Activated naive CD8-positive, alpha-beta T cell treated with anti-CD3 and anti-CD28 coated beads, Interleukin-2, amount 50 U/mL, for 24 hours (primary cell): ENCODE results near the gene ACOXL.

Experiments
- ATAC-seq: fragments of 150-1000 bp; cut with Tn5 transposase; one replicate; pipeline ENCODE4 v1.10.0; 2021
- DNase-seq: peaks from one replicate; pipeline ENCODE4 v3.0.0; 2021
- H3K27ac Mint-ChIP-seq: one replicate; pipeline ENCODE4 v1.8.0; 2021; ENCODE audit warnings: mild to moderate bottlenecking, mixed read lengths
- H3K27me3 Mint-ChIP-seq: one replicate; pipeline ENCODE4 v1.8.0; 2021; ENCODE audit warnings: mixed read lengths
- H3K36me3 Mint-ChIP-seq: one replicate; pipeline ENCODE4 v1.8.0; 2021; ENCODE audit warnings: low read depth, mixed read lengths
- H3K4me1 Mint-ChIP-seq: one replicate; pipeline ENCODE4 v1.8.0; 2021; ENCODE audit warnings: mixed read lengths
- H3K4me3 Mint-ChIP-seq: one replicate; pipeline ENCODE4 v1.8.0; 2021; ENCODE audit warnings: mild to moderate bottlenecking, moderate library complexity, mixed read lengths
- H3K9me3 Mint-ChIP-seq: one replicate; pipeline ENCODE4 v1.8.0; 2021; ENCODE audit warnings: mixed read lengths

Gene ACOXL

DNA sequence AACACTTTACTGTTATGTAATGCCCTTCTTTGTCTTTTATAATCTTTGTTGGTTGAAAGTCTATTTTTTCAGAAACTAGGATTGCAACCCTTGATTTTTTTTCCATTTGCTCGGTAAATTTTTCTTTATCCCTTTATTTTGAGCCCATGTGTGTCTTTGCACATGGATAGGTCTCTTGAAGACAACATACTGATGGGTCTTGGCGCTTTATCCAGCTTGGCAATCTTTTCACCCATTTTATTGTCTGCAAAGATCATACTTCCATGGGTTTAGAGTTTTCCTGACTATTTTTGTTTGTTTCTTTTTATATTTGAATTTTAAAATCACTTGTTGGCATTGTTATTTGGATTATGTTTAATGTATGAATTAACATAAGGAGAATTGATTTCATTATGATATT lies 27.0 kb downstream of the ACOXL start:
- Mint-ChIP-seq H3K4me3 (no peak overlapping the region), H3K36me3 (no peaks in the 10 kb centered on the region), H3K4me1 (no peaks in the 10 kb centered on the region), H3K27me3 (peaks cover 25% of the 10 kb centered on the region), H3K9me3 (peaks cover 5% of the 10 kb centered on the region), H3K27ac (no peak overlapping the region)
- no peak for DNase-seq
- ATAC-seq = no peak

DNA sequence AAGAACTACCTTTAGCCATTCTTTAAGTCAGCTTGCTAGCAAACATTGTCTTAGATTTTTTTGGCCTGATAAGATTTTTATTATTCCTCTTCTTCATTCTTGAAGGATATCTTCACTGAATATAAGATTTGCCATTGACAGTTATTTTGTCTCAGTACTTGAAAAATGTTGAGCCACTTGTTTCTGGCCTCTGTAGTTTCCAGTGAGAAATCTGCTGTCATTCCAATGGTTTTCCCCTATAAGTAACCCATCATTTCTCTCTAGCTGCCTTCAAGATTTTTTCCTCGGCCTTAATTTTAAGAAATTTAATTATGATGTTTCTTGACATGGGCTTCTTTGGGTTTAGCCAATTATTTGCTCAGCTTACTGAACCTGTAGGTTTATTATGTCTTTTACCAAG lies 32.6 kb downstream of the ACOXL start:
- DNase-seq (no peak), ATAC-seq (no peak)
- H3K36me3 Mint-ChIP-seq = no peaks in the 10 kb centered on the region
- H3K27me3 Mint-ChIP-seq = peaks cover 22% of the 10 kb centered on the region
- H3K9me3 Mint-ChIP-seq = no peaks in the 10 kb centered on the region
- H3K4me3 Mint-ChIP-seq = no peak overlapping the region
- H3K27ac Mint-ChIP-seq = no peak overlapping the region
- H3K4me1 Mint-ChIP-seq = no peaks in the 10 kb centered on the region

DNA sequence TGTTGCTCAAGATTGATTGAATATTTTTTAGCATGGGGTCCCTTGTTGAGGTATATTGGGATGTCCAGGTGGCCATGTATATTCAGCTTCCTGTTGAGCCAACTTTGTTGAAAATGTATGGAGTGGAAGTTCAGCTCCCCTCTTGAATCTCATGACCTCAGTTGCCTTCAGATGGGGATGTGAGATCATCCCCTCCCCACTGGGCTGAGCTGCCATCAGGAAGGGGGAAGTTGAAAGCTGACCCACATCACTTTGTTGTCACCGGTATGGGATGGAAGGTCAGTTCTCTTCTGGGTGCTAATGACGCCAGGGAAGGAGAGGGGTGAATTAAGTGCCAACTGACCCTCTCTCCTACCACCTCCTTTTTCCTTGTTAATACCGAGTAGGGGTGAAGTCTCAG lies 33.9 kb downstream of the ACOXL start:
- H3K36me3 Mint-ChIP-seq = no peaks in the 10 kb centered on the region
- H3K27ac Mint-ChIP-seq = no peak overlapping the region
- no peaks in the 10 kb centered on the region for H3K9me3 Mint-ChIP-seq
- H3K27me3 Mint-ChIP-seq = peaks cover 17% of the 10 kb centered on the region
- H3K4me1 Mint-ChIP-seq = no peaks in the 10 kb centered on the region
- ATAC-seq (no peak), DNase-seq (no peak)
- no peak overlapping the region for H3K4me3 Mint-ChIP-seq

DNA sequence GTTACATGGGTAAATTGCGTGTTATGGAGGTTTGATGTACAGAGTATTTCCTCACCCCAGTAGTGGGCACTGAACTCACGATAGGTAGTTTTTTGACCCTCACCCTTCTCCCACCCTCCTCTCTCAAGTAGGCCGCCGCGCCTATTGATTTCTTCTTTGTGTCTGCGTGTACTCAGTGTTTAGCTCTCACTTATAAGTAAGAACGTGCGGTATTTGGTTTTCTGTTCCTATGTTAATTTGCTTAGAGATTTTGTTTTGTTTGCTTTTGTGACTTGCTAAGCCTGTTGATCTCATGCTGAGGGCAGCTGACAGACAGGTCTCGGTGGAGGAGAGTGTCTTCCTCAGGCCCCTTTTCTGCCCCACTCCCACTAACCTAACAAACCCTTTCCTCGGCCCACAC lies 36.2 kb downstream of the ACOXL start:
- Mint-ChIP-seq H3K9me3 (no peaks in the 10 kb centered on the region), H3K4me1 (no peaks in the 10 kb centered on the region), H3K27ac (no peak overlapping the region), H3K36me3 (no peaks in the 10 kb centered on the region), H3K27me3 (peaks cover 11% of the 10 kb centered on the region), H3K4me3 (no peak overlapping the region)
- DNase-seq (no peak), ATAC-seq (no peak)

DNA sequence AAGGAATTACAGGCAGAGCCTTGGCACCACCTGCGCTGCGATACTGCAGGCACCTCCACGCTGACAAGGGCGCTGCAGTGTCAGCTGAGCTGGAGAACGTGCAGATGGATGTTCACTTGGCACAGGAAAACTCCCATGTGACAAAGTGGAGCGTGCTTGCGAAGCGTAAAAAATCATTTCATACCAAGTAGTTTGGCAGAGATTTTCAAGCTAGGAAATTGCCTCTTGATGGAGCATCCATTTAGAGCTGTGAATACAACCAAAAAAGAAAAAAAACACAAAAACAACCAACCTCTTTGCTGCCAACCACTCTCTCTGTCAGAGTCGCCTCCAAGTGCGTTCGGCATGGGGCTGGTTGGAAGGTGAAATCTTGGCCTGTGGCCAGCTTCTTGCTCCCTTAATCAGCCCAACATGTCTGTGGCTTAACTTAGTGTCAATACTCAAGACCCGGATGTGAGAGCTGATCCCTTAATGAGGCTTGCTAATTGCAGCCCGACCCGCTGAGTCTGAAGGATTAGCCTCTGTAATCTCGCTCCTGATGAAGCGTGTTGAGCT lies 38.1 kb downstream of the ACOXL start:
- no peaks in the 10 kb centered on the region for H3K4me1 Mint-ChIP-seq
- H3K27ac Mint-ChIP-seq = no peak overlapping the region
- DNase-seq (no peak), ATAC-seq (no peak)
- no peaks in the 10 kb centered on the region for H3K9me3 Mint-ChIP-seq
- H3K36me3 Mint-ChIP-seq = no peaks in the 10 kb centered on the region
- H3K4me3 Mint-ChIP-seq = no peak overlapping the region
- peaks cover 13% of the 10 kb centered on the region for H3K27me3 Mint-ChIP-seq

DNA sequence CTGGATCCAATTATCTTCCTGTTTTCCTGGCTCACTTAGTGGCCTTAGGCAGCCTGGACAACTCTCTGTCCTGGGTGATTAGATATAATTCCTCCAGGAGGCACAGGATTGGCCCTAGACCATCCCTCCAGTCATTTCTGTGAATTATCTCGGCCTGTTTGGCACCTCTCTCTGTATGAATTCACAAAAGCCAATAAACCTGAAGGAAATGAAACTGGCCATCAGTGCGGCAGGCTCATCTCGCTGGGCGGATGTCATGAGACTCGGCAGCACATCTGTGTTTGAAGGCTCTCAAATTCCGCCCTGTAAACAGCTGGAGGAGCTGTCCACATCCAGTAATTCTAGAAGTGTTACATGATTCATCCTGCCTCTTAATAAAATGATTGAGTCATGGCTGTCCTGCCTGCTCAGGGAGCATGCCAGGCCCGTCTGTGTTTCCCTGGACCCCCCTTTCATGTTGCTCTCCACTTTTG lies 38.6 kb downstream of the ACOXL start:
- Mint-ChIP-seq H3K27me3 (peaks cover 13% of the 10 kb centered on the region), H3K4me3 (no peak overlapping the region)

DNA sequence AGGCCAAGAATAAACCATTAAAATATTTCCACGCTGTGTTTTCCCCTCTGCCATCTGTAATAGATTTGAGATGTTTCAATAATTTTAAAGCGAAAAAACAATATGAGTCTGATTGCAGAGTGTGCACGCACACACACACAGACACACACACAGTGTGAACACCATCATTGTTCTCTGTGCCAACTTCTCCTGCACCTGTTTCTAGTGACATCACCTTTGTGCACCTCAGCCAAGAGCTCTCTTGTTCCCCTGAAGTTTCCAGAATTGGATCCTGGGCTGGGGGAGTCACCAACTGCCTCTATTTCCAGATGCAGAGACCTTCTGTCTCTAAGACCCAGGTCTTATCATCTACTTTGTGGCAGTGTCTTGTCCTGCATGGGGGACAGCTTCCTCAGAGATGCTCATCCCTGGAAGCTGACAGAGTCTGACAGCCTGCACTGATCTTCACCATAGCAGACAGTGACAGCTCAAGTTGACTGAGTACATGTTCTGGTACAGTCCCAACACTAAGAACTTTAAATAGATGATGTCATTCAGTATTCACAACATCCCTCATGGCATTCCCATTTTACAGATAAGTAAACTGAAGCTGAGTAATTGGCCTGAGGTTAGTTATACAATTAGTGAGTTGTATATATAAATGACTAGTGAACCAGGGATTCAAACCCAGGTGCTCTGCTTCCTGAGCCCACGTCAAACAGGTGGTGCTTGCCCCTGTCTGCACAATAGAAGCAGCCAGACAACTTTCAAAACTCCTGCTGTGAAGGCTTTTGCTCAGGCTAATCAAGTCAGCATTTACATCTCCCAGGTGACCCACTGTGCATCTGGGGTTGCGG lies 39.4 kb downstream of the ACOXL start:
- Mint-ChIP-seq H3K9me3 (no peaks in the 10 kb centered on the region), H3K36me3 (no peaks in the 10 kb centered on the region), H3K27me3 (peaks cover 19% of the 10 kb centered on the region), H3K27ac (no peak overlapping the region), H3K4me1 (no peaks in the 10 kb centered on the region), H3K4me3 (no peak overlapping the region)
- ATAC-seq (no peak), DNase-seq (no peak)

More for the DNA sequence above, 38.6 kb downstream of the ACOXL start:
- H3K4me1 Mint-ChIP-seq = no peaks in the 10 kb centered on the region
- no peak overlapping the region for H3K27ac Mint-ChIP-seq
- H3K36me3 Mint-ChIP-seq = no peaks in the 10 kb centered on the region
- no peaks in the 10 kb centered on the region for H3K9me3 Mint-ChIP-seq
- DNase-seq = no peak
- ATAC-seq = no peak

DNA sequence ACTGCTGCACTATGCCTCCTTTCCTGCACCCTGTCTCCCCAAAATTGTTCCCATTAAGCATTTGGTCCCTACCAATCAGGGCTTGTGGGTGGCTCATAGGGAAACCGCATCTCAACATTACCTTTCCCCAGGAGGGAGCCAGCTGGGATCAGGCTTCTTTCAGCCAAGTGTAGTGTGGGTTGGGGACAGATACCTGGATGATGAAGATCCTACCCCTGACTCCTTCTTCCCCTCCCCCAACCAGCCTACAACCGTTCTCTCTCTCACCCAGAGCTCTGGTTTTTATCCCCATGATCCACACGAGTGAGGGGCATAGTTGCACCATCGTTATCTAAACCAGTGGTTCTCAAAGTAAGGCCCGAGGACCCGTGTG lies 40.0 kb downstream of the ACOXL start:
- no peak for ATAC-seq
- no peak overlapping the region for H3K4me3 Mint-ChIP-seq
- no peaks in the 10 kb centered on the region for H3K36me3 Mint-ChIP-seq
- H3K9me3 Mint-ChIP-seq = no peaks in the 10 kb centered on the region
- H3K27ac Mint-ChIP-seq = no peak overlapping the region
- H3K27me3 Mint-ChIP-seq = peaks cover 21% of the 10 kb centered on the region
- no peak for DNase-seq
- H3K4me1 Mint-ChIP-seq = no peaks in the 10 kb centered on the region

DNA sequence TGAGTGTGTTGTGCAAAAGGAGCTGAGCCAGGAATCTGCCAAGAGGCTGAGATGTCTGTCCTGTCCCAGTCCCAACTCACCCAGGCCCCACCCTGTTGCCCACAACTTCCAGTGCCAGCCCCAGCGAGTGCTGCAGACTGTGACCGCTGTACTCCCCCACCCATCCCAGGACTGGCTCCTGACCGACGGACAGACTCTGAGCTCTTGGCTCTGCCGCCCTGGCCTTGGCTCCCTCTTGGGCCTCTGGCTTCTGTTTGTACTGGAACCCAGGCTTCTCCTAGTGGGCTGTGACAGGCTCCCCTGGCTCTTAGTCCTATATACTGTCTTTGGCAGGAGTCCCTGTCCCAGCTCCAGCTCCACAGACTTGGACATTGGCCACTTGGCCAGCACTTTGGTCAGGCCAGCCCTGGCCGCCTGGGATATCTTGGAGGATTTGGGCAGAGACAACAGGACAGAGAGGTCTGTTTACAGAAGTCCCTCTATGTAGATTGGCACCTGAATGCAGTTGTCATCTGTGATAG lies 41.1 kb downstream of the ACOXL start:
- Mint-ChIP-seq H3K27ac (no peak overlapping the region), H3K9me3 (no peaks in the 10 kb centered on the region), H3K27me3 (peaks cover 21% of the 10 kb centered on the region), H3K4me1 (no peaks in the 10 kb centered on the region), H3K36me3 (no peaks in the 10 kb centered on the region), H3K4me3 (no peak overlapping the region)
- ATAC-seq (no peak), DNase-seq (no peak)

DNA sequence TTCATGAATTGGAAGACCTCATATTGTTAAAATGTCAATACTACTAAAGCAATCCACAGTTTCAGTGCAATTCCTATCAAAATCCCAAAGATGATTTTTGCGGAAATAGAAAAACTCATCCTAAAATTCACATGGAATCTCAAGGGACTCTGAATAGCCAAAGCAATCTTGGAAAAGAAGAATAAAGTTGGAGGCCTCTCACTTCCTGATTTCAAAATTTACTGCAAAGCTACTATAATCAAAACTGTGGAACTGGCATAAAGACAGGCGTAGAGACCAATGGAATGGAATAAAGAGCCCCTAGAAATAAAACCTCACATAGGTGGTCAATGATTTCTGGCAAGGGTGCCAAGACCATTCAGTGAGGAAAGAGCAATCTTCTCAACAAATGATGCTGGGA lies 42.3 kb downstream of the ACOXL start:
- DNase-seq = no peak
- Mint-ChIP-seq H3K27ac (no peak overlapping the region), H3K9me3 (no peaks in the 10 kb centered on the region), H3K4me3 (no peak overlapping the region), H3K27me3 (peaks cover 19% of the 10 kb centered on the region), H3K36me3 (no peaks in the 10 kb centered on the region), H3K4me1 (no peaks in the 10 kb centered on the region)
- no peak for ATAC-seq

DNA sequence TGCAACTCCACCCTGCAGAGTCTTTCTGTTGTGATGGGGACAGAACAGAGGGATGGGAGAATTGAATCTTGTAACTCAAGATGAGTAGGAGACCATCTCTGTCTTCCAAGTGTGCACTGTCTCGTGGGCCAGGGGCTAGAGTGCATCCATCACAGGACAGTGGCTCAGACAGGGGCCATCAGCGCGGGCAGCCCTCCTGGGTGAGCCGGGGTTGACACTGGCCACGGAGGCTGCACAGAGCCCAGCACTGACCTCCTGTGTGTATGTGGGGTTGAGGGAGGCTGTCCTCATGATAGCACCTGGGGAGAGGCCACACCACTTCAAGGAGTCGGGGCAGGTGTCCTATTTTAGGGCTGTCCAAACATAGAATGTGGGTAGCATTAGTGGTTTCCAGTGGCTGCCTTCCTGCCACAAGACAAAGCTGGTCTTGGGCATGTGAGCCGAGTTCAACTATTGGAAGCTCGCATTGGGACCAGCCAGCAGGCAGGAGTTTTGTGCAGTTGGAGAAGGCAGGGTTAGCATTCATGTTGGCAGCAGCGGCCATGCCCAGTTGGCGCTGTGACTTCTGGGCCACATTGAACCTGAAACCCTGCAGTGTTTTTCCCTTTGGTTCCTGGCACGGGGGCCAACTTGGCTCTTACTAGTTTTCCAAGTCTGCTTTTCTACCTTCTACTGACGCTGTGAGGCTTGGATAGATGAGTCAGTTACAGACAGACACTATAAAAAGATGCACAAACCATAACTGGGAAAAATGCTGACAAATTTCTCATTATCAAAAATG lies 45.3 kb downstream of the ACOXL start:
- H3K27ac Mint-ChIP-seq = no peak overlapping the region
- DNase-seq (no peak), ATAC-seq (no peak)
- H3K4me3 Mint-ChIP-seq = no peak overlapping the region
- no peaks in the 10 kb centered on the region for H3K9me3 Mint-ChIP-seq
- no peaks in the 10 kb centered on the region for H3K36me3 Mint-ChIP-seq
- H3K27me3 Mint-ChIP-seq = peaks cover 23% of the 10 kb centered on the region
- no peaks in the 10 kb centered on the region for H3K4me1 Mint-ChIP-seq

DNA sequence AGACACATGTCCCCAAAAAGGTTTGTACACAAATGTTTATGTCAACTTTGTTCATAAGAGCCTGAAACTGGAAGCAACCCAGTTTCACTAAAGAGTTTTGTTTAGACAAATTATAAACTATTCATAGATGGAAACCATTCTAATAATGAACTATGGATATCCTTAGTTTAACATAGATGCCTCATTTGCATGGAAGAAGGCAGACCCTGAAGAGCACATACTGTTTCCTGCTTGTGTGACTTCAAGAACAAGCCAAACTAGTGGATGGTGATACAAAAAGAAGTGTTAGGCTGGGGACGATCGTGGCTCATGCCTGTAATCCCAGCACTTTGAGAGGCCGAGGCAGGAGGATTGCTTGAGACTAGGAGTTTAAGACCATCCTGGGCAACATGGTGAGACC lies 48.1 kb downstream of the ACOXL start:
- Mint-ChIP-seq H3K36me3 (no peaks in the 10 kb centered on the region), H3K27ac (no peak overlapping the region), H3K27me3 (peaks cover 26% of the 10 kb centered on the region), H3K4me3 (no peak overlapping the region), H3K9me3 (peaks cover 2% of the 10 kb centered on the region), H3K4me1 (no peaks in the 10 kb centered on the region)
- ATAC-seq = no peak
- DNase-seq = no peak

DNA sequence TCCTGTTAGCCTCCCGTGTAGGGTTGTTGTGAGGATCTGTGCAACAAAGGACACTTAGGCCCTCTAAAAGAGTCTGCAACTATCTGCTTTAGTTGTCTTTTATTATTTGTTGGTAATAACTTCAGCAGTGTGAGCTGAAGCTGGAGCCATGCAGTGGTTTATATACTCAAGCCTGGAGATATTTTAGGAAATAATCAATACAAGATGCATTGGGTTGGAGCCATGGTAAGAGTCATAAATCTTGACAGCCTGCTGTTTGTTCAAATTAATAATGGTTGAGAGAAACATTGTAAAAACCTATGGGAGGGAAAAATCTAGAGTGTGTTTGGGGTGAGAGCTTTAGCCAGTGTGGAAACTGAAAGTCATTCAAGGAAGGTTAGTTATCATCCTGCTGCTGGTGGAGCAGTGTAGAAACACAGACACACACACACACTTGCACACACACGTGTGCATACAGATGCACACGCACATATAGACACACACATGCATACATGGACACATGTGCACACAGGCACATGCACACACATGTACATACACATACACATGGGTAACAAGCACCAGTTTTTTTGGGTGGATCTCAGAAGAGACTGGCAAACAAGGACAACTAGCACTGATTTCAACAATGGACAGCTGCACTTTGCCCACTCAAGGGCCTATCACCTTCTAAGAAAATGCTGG lies 51.0 kb downstream of the ACOXL start:
- peaks cover 7% of the 10 kb centered on the region for H3K9me3 Mint-ChIP-seq
- H3K36me3 Mint-ChIP-seq = no peaks in the 10 kb centered on the region
- H3K27me3 Mint-ChIP-seq = peaks cover 29% of the 10 kb centered on the region
- no peaks in the 10 kb centered on the region for H3K4me1 Mint-ChIP-seq
- ATAC-seq = no peak
- H3K27ac Mint-ChIP-seq = no peak overlapping the region
- H3K4me3 Mint-ChIP-seq = no peak overlapping the region
- DNase-seq = no peak

DNA sequence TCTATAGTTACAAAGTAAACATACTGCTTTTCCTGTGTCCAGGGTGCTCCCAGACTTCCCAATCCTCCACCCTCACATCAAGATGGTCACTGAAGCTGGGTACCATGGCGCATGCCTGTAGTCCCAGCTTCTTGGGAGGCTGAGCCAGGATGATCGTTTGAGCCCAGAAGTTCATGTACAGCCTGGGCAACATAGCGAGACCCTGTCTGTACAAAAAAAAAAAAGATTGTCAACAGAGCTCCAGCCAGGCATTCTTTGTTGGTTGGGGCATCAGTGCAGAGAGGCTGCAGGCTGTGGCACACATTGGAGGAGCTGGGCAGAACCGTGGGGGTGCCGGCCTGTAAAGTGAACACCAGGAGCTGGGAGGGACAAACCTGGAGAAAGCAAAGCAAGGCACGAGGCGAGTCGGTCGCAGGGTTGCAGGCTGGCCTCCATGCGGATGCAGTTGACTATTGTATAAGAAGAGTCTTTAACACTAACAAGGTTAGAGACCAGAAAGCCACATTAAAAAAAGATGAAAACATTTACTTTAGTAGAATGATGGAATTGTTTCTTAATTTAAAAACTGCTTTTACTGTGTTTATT lies 51.8 kb downstream of the ACOXL start:
- H3K9me3 Mint-ChIP-seq = peaks cover 7% of the 10 kb centered on the region
- H3K27me3 Mint-ChIP-seq = peaks cover 26% of the 10 kb centered on the region
- H3K36me3 Mint-ChIP-seq = no peaks in the 10 kb centered on the region
- no peak for ATAC-seq
- no peak overlapping the region for H3K27ac Mint-ChIP-seq
- DNase-seq = no peak
- no peak overlapping the region for H3K4me3 Mint-ChIP-seq
- H3K4me1 Mint-ChIP-seq = no peaks in the 10 kb centered on the region
